ENCODE data around the gene HLTF.
A peak's percentile ranks its signal among the peaks of the same experiment; 100 is the strongest.
"Not testable (repeated sequence)": the region's sequence is repeated elsewhere in the genome, so short reads cannot be mapped to it uniquely, and the experiment has no call there.

The HLTF gene

DNA sequence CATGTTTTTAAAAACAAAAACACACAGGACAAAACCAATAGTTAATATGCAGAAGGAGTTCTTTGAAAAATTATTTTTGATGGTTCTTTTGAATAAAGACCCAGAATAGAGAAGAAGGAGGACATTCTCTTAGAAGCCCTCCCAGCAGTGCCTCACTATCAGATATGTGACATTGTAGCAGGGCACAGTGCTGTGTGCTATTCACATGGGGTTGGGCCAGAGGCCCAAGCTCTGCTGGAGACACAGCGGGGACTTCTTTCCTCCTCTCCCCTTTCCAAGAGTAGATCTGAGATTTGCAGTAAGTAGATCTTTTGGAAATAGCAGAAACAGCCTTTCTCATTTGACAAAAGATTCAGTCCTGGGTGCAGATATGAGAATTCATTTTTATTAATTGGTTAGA, 88.7 kb downstream of the HLTF start:
- Mint-ChIP-seq H3K27me3 (no peaks in the 10 kb centered on the region), H3K27ac (no peak overlapping the region), H3K4me1 (peaks cover 12% of the 10 kb centered on the region), H3K9me3 (no peaks in the 10 kb centered on the region), H3K36me3 (peaks cover 38% of the 10 kb centered on the region), H3K4me3 (no peak overlapping the region)
- no peak for ATAC-seq

DNA sequence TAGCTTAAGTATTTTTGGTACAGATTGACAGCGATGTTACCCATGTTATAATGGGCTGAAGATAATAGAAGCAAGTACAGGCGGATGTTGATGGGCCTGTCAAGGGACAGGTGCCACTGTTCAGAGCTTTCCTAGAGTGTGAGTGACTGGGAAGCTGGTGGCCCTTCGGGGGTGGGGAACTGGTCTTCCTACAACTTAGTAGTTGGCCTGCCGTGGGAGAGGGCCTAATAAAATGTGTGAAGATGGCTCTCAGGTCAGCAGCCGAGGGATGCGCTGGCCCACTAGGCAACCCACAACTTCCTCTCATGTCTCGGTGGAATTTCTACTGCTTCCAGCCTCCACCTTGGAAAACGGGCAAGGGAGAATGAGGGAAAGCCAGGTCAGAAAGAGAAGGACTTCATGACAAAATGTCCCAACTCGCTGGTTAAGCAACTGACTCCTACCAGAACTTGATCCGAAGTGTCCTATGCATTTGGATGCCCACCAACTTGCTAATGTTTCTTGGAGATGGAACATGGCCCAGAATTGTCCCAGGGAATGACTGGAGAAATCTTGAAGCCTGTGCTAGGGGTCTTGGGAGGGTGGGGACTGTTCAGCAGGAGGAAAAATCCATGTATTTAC, 93.6 kb downstream of the HLTF start:
- H3K36me3 Mint-ChIP-seq = peaks cover 20% of the 10 kb centered on the region
- no peaks in the 10 kb centered on the region for H3K27me3 Mint-ChIP-seq
- H3K27ac Mint-ChIP-seq = peak overlapping the region; percentile 86
- peak overlapping the region; percentile 83 for H3K4me3 Mint-ChIP-seq
- no peak for ATAC-seq
- H3K9me3 Mint-ChIP-seq = no peaks in the 10 kb centered on the region
- H3K4me1 Mint-ChIP-seq = peaks cover 17% of the 10 kb centered on the region

DNA sequence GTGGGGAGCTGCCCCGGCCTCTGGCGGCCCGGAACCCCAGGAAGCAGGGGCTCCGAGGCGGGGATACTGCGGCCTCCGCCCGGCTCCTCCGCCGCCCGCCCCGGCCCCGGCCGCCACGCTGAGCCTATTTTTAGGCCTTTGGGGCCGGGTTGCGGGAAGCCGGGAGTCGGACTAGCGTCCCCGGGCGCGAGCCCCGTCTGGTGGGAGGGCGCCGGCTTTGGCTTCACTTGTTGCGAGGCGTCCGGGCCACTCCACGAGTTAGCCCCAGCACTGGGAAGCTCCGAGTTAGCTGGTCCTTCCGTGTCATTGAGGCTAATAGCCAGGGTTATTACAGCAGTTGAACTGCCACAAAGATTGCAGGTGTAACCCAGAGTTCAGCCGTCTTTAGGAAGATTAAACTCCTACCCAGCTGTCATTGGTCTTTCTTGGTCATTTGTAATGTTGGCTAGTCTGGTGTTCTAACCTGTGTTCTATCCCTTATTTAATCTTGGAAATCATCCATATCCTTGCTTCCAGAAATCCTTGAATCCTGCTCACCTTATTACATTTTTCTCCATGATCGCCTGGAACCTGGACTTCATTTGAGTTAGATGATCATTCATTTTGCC, 94.2 kb downstream of the HLTF start:
- Mint-ChIP-seq H3K27me3 (no peaks in the 10 kb centered on the region), H3K4me3 (peak overlapping the region; percentile 83), H3K36me3 (peaks cover 19% of the 10 kb centered on the region), H3K27ac (peak overlapping the region; percentile 86), H3K9me3 (no peaks in the 10 kb centered on the region), H3K4me1 (peaks cover 17% of the 10 kb centered on the region)
- peak; percentile 31 for ATAC-seq

DNA sequence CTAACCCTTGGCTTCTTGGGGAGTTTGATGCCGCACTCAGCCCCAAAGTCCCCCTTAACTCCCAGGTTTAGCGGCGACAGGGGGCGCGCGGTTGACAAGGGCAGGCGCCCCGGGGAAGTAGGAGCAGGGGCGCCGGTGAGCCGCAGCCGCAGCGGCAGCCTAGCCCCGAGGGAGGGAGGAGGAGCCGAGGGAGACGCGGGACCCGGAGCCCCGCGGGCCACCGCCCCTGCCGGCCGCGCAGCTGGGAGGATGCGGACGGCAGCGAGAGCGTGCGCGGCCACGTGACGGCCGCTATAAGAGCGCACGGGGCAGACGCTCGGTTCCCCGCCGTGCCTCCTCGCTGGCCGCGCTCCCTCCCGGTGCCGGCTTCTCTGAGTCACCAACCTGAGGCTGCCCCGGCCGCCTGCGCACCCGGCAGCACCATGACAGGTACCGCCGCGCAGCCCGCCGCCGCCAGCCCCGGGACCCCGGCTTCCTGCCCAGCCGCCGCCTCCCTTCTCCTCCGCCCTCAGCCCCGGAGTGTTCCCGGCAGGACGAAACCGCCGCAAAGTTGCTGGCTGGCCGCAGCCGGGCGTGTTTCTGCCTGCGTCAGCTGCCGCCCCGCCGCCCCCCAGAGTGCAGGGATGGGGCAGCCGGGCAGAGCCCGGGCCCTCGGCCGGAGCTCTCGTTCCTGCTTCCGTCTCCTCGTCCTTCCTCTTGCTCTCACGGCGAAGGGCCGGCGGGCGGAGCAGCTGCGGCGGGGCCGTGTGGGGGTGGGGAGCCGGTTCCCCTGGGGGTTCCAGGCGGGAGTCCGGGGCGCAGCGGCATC, 94.9 kb downstream of the HLTF start, which contains the start of gene GYG1:
Gene GYG1 (plus strand): TSS at position 322 of the 808 bp plus-strand sequence. CDS start 101 bp downstream, at position 423.
- Mint-ChIP-seq H3K36me3 (peaks cover 12% of the 10 kb centered on the region), H3K4me3 (peak within 1 kb of the TSS; percentile 83), H3K27me3 (no peaks in the 10 kb centered on the region), H3K27ac (peak within 1 kb of the TSS; percentile 86), H3K9me3 (no peaks in the 10 kb centered on the region), H3K4me1 (peaks cover 17% of the 10 kb centered on the region)
- ATAC-seq = peak; percentile 96

DNA sequence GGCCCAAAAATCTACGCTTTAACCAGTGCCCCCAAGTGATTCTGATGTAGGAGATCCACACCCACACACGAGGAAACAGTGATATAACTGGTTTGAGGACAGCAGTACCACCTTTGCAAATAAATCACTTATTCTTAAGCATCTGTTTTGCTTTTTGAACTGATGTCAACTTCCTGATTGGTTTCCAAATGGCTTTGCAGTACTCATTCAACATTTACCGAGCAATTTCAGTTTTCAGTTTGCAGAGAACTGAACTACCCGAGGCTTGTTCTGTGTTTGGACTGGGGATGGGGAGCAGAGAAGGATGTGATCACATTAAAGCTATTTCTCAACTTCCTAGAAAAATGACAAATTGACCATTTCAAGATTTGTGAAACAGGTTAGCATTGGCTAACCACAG, 96.1 kb downstream of the HLTF start:
- H3K9me3 Mint-ChIP-seq = no peaks in the 10 kb centered on the region
- H3K4me3 Mint-ChIP-seq = peak overlapping the region; percentile 83
- H3K4me1 Mint-ChIP-seq = peaks cover 17% of the 10 kb centered on the region
- H3K36me3 Mint-ChIP-seq = no peaks in the 10 kb centered on the region
- no peak overlapping the region for H3K27ac Mint-ChIP-seq
- ATAC-seq = no peak
- H3K27me3 Mint-ChIP-seq = no peaks in the 10 kb centered on the region

DNA sequence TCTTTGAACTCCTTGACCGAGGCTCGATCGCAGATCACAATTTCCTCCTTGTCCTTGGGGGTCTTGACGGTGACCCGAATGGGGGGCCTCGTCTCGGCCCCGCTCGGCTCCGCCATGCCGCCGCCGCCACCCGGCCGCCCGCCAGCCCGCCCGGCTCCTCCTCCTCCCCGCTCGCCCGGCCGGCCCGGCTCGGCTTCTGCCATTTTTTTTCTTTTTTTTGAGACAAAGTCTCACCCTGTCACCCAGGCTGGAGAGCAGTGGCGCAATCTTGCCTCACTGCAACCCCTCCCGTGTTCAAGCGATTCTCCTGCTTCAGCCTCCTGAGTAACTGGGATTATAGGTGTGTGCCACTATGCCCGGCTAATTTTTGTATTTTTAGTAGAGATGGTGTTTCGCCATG, 98.8 kb downstream of the HLTF start:
- not testable (repeated sequence) for H3K36me3 Mint-ChIP-seq, H3K27ac Mint-ChIP-seq, H3K4me3 Mint-ChIP-seq, ATAC-seq, H3K27me3 Mint-ChIP-seq, H3K9me3 Mint-ChIP-seq, H3K4me1 Mint-ChIP-seq

DNA sequence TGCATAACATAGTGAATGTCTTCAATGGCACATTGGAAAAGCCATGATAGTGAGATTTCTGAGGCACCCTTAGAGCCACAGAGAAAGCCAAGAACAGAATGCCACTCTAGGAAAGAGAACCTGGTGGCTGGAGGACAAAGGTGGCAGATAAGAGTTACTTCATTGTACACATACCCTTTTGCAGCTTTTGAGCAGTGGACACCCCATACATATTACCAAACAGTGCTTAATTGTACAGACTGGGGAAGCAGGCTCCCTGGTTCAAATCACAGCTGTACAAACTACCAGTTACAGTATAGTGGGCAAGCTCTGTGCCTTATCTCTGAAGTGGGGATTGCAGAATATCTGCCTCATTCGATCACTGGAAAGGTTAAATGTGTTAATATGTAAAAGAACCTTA, 105.1 kb downstream of the HLTF start:
- H3K27ac Mint-ChIP-seq = no peak overlapping the region
- H3K36me3 Mint-ChIP-seq = peaks cover 7% of the 10 kb centered on the region
- H3K27me3 Mint-ChIP-seq = peaks cover 18% of the 10 kb centered on the region
- no peak overlapping the region for H3K4me3 Mint-ChIP-seq
- peaks cover 3% of the 10 kb centered on the region for H3K9me3 Mint-ChIP-seq
- H3K4me1 Mint-ChIP-seq = no peaks in the 10 kb centered on the region
- ATAC-seq = no peak

All from stimulated activated memory B cell treated with anti-CD40 and anti-IgM and Interleukin-4, amounts not matched to agents 10 μg/mL and 1 μg/mL and 100 μg/mL, for 72 hours (primary cell).